Measurements from ENCODE around the gene LCA5.
"Not testable (repeated sequence)": the region's sequence is repeated elsewhere in the genome, so short reads cannot be mapped to it uniquely, and the experiment has no call there.

Gene LCA5

DNA sequence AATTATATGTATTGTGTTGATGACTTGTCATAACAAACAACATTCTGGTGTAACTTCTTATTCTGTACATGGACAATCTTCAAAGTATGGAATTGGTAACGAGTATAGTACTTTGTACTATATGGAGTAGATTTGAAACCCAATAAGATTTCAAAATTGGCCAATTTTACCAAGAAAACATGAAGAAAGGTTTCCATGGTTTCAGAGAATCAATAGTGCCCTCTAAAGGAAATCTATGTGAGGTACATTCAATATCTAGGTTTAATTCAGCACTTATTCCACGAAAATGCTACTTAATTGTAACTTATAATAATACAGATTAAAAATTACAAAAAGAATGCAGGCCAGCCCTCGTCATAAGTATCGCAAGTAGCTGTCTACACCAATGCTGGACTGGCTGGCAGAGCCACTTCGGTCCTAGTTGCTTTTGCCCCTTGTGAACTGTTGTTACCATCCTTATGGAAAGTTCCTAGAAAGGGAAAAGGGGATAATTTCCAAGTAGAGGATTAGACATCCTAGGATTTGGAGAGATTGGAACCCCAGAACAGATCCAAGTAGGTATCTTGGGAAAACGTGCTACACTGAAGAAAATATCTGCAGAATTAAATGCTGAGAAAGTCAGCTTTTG lies 70.9 kb downstream of the LCA5 start:
- DNase-seq (ENCODE audit: low spot score) = no peak

- DNase-seq (ENCODE audit: low spot score) = no peak
Measured at GRCh38 chr6:79465381-79465780, 71.8 kb downstream of the LCA5 start.

- DNase-seq (ENCODE audit: low spot score) = no peak
Measured at GRCh38 chr6:79463621-79464050, 73.6 kb downstream of the LCA5 start.

GRCh38 chr6:79461205-79461604 lies 76.0 kb downstream of the LCA5 start:
- no peak for DNase-seq (ENCODE audit: low spot score)

- DNase-seq (ENCODE audit: low spot score) = no peak
Measured at GRCh38 chr6:79455446-79455845, 81.8 kb downstream of the LCA5 start.

DNA sequence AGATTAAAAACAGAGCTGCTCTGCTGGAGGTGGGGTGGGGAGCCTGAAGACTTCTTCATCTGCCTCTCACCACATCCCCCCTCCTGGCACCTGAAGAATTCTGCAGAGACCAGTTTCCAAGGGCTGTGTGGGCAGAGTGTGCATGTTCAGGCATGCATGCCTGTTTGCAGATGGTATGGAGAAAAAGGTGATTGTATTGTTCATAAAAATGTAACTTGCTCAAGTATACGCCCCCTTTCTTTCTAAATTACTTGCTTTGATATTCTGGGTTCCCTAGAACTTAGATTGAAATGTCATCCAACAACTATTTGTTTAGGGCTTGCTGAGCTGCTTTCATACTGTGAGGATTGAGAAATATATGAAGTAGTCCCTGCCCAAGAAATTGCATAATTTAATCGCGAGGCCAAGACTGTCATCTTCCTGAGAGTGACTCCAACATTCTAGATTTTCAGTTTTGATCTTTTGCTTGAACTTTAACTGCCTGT lies 83.6 kb downstream of the LCA5 start:
- no peak for DNase-seq (ENCODE audit: low spot score)

- no peak for DNase-seq (ENCODE audit: low spot score)
Measured at GRCh38 chr6:79450984-79451383, 86.2 kb downstream of the LCA5 start.

- DNase-seq (ENCODE audit: low spot score) = no peak
Measured at GRCh38 chr6:79446006-79446405, 91.2 kb downstream of the LCA5 start.

GRCh38 chr6:79443876-79444275 lies 93.4 kb downstream of the LCA5 start:
- not testable (repeated sequence) for DNase-seq (ENCODE audit: low spot score)

GRCh38 chr6:79441192-79441591 lies 96.0 kb downstream of the LCA5 start:
- no peak for DNase-seq (ENCODE audit: low spot score)

DNA sequence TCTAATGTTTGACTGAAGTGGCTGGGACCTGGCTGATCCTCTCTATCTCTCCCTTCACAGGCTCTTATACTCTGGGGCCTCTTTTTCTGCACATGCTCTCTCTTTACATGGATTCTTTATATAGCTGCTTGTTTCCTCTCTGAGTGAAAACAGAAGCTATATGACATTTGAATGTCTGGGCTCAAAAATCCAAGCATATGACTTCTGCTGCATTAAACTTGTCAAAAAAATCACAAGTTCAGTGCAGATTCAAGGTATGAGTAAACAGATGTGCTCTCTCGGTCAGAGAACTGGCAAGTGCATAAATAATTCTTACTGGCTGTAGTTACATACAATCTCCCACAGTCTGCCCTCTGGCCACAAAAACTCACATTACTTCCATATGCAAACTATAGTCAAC lies 96.6 kb downstream of the LCA5 start:
- DNase-seq (ENCODE audit: low spot score) = no peak

GRCh38 chr6:79438030-79438429 lies 99.2 kb downstream of the LCA5 start:
- DNase-seq (ENCODE audit: low spot score) = no peak

DNA sequence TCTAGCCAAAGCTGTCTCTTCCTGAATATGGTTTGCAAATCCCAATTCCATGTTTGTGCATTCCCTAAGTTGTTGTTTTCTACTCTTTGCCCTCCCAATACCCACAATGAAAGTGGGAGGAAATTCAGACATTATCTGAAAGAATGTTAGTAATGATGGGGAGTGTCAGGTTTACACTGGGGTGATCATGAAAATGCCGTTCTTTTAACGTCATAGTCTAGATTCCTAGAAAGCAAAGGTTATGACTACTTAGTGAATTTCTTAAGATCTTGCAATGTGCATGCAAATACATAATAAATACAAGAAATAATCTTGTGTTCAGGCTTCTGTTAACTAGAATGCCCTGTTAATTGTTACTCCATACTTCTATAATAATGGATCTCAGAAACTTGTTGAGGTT lies 101.0 kb downstream of the LCA5 start:
- DNase-seq (ENCODE audit: low spot score) = no peak

DNA sequence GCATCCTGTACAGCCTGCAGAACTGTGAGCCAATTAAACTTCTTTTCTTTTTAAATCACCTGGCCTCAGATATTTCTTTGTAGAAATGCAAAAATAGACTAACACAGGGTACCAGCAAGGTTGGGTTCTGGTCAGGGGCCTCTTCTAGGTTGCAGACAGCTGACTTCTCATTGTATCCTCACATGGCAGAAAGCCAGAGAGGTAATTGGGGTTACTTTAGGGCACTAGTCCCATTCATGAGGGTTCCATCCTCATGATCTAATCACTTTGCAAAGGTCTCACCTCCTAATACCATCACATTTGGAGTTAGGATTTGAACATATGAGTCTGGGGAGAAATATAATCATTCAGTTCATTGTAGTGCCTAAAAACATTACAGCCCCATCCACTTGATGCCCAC lies 101.5 kb downstream of the LCA5 start:
- no peak for DNase-seq (ENCODE audit: low spot score)

Data from CD4-positive, alpha-beta T cell treated with Interleukin-6 at 100 ng/mL for 8 hours (primary cell).